ENCODE measurements around the gene TMEM205. TPM values are rescaled to one million over a fixed set of nuclear protein-coding genes. Genes with fewer than 3 reads are reported as not detected.

Gene TMEM205
- total RNA-seq, result 59.0 and 130 TPM in 2 replicates

DNA sequence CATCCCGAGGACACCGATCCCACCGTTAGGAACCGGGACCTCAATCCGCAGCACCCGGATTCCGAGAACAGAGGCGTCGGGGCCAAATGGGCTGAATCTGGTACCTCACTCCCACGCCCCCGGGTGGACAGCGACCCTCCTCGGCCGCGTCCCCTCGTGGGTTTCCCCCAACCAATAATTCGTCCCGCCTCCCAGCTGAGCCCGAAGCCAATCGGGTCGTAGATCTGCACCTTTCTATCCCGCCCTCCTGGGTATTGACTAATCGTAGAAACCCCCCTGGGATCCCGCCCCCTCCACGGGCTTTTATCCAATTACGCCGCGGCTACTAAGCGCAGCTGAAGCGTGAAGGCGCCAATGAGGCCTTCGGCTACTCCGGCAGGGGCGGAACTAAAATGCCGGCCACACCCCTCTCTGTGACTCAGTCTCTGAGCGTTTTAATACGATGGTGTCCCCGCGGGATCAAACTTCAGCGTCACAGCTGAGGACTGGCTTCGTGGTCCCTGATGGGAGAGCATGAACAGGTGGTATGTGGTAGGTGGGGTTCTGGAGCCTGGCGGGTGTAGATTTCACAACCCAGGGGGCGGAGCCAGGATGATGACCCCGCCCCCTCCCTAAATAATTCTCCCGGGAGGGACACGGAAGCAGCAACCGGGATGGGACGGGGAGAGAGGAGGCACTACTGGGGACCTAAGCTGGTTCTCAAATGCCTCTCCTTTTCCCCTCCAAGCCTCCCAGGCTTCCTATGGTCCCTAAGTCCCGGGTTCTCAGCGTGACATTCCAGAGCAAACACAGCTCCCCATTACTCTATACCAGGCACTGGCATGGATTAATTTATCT, at the start of gene TMEM205, which contains the start of gene CCDC159:
TSS of gene TMEM205 (minus strand) at position 165 of the 837 bp plus-strand sequence. CDS start 649 bp downstream, outside the sequence.
TSS of gene CCDC159 (plus strand) at position 416 of the 837 bp plus-strand sequence. CDS start at position 504, 88 bp downstream.

GRCh38 chr19:11374433-11375142, 28.5 kb upstream of the TMEM205 start, which contains the start of gene SWSAP1:
Gene SWSAP1 (plus strand): TSS chr19:11374666. CDS start chr19:11374681, 15 bp downstream.

DNA sequence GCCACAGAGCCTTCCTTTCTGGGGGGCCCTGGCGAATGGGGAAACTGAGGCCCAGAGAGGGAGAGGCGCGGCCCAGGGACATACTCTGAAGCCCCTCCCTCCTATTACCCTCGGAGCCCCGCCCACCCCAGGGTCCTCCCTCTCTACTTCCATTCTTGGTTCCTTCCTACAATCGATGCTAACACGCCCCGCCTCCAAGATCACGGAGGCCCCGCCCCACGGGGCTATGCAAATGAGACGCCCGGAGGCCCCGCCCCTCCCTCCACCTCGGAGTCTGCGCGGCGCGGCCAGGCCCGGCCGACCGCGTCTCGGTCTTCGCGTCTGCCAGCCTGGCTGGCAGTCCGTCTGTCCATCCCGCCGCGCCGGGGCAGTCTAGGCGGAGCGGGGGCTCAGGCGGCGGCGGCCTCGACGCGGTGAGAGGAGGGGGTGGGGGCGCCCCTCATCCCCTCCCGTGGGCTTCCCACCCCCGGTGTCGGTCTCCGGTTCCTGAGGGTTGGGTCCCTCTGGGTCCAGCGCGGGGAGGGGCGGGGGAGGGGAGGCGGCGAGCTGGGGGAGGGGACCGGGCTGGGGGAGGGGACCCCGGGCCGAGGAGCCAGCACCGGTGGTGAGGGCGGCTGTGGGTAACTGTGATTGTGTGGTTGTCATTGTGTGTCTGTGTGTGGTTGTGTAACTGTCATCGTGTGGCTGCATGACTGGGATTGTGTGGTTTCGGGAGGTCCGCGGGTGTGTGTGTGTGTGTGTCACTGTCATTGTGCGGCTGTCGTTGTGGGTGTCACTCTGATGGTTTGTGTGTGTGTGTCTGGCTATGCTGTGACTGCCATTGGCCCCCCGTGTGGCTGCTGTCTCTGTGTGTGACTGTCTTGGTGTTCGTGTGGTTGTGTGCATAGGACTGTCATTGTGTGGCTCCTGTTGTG, 9.3 kb upstream of the TMEM205 start, which contains the start of gene PLPPR2:
TSS of gene PLPPR2 (plus strand) at position 273 of the 914 bp plus-strand sequence. CDS start 2,242 bp downstream, outside the sequence.

GRCh38 chr19:11339254-11340098, 6.6 kb downstream of the TMEM205 start, which contains the start of gene RAB3D:
Gene RAB3D (minus strand): TSS chr19:11339657. CDS start chr19:11337399, 2,258 bp downstream.

DNA sequence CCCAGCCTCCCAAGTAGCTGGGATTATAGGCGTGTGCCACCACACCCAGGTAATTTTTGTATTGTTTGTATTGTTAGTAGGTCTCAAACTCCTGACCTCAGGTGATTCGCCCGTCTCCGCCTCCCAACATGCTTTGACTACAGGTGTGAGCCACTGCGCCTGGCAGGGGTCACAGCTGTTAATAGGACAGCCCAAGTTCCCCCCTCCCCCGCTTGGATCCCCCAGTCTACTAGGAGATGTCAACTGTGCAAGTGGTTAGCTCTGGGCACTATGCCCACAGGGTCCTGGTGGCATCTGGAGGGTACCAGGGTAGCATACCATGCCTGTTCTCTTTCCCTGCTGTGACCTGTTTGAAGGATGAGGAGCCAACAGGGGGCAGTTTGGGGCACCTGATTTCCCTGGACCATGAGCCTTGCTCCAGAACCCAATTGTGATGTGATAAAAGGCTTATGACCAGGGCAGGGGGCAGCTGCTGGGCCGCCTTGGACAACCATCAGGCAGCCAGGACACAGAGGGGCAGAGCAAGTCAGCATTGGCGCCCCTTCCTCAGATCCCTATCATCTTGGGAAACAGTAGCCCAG, 50.3 kb downstream of the TMEM205 start, which contains the start of gene TSPAN16:
TSS of gene TSPAN16 (plus strand) at position 496 of the 581 bp plus-strand sequence. CDS start 138 bp downstream, outside the sequence.

Other genes with a start within 250 kb of the TMEM205 start
- gene SPC24, start 190.5 kb downstream of the TMEM205 start, total RNA-seq, result 90.8 and 92.5 TPM in 2 replicates
- 206 and 259 TPM in 2 replicates for gene KANK2, start 148.7 kb downstream of the TMEM205 start, total RNA-seq
- gene ANGPTL8, start 106.6 kb downstream of the TMEM205 start, total RNA-seq, result not detected in 2 replicates
- gene DOCK6, start 83.7 kb downstream of the TMEM205 start, total RNA-seq, result 8.5 and 19.2 TPM in 2 replicates
- not detected in 2 replicates for gene TSPAN16, start 50.1 kb downstream of the TMEM205 start, total RNA-seq
- gene RAB3D, start 6.6 kb downstream of the TMEM205 start, total RNA-seq, result 12.7 and 15.4 TPM in 2 replicates
- 2.2 and 2.9 TPM in 2 replicates for gene CCDC159, start 251 bp upstream of the TMEM205 start, total RNA-seq
- gene PLPPR2, start 9.2 kb upstream of the TMEM205 start, total RNA-seq, result 7.6 and 9.6 TPM in 2 replicates
- gene SWSAP1, start 28.4 kb upstream of the TMEM205 start, total RNA-seq, result 0.59 and 0.73 TPM in 2 replicates
- 3.7 and 7.0 TPM in 2 replicates for gene EPOR, start 38.0 kb upstream of the TMEM205 start, total RNA-seq
- gene RGL3, start 73.0 kb upstream of the TMEM205 start, total RNA-seq, result 0.37 and 0.98 TPM in 2 replicates
- 0.39 TPM in 1 of 2 replicates, not detected in the other for gene ODAD3, start 88.9 kb upstream of the TMEM205 start, total RNA-seq
- 113 and 118 TPM in 2 replicates for gene PRKCSH, start 89.4 kb upstream of the TMEM205 start, total RNA-seq
- not detected in 2 replicates for gene ELAVL3, start 134.8 kb upstream of the TMEM205 start, total RNA-seq
- gene ZNF653, start 159.6 kb upstream of the TMEM205 start, total RNA-seq, result 4.5 and 6.2 TPM in 2 replicates
- 36.6 and 37.5 TPM in 2 replicates for gene ECSIT, start 182.9 kb upstream of the TMEM205 start, total RNA-seq
- 0.39 and 0.73 TPM in 2 replicates for gene CNN1, start 192.6 kb upstream of the TMEM205 start, total RNA-seq
- gene ELOF1, start 213.0 kb upstream of the TMEM205 start, total RNA-seq, result 37.1 and 38.9 TPM in 2 replicates
- gene ACP5, start 231.4 kb upstream of the TMEM205 start, total RNA-seq, result 0.20 and 0.37 TPM in 2 replicates